Gastroesophageal sphincter (tissue), 3 donors: Measurements from ENCODE around the gene KIAA0825.

Experiments
- EP300 ChIP-seq: sonication (generic); formaldehyde crosslinking; IDR thresholded peaks from one replicate; pipeline ENCODE4 v1.6.1; 2017; ENCODE audit warnings: antibody characterized with exemption, mild to moderate bottlenecking
- TF ChIP-seq, protein P1 (sequence below), 4 experiments: fragments of 200-600 bp in 2 of 4; fragments of 450-650 bp in 2 of 4; sonication (generic) in 1 of 4; IDR thresholded peaks; one replicate each; pipeline ENCODE4 v1.5.1; 2017 to 2019; ENCODE audit warnings: antibody characterized with exemption in 4 of 4, mild to moderate bottlenecking in 2 of 4, moderate library complexity in 2 of 4

DNA sequence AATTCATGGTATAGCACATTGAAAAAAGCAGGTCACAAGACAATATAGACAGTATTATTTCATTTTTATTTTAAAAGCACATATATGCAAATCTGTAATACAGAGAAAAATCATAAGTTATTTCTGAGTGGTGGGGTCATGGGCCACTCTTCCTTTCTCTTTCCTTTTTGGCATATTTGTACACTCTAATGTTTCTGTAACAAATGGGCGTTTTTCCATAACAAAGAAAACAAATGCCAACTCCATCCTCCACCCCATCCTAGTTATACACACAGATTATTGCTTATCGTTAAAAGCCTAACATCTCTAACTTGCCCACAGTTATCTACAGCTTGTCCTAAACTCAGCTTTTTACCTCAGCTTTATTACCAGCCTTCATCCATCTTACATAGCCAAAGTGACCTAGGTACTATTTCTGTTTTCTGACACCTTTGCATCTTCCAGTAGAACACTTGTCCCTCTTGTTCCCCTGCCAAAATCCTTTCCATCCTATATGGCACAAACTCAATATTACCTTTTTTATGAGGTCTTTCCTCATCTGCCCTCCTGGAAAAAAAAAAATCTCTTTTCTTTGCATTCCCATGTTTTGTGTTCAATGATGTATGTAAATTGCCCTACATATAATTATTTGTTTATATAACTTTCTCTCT is 4.1 kb downstream of the KIAA0825 start:
- TF ChIP-seq EP300, result no peak
- TF ChIP-seq, protein P1, sequence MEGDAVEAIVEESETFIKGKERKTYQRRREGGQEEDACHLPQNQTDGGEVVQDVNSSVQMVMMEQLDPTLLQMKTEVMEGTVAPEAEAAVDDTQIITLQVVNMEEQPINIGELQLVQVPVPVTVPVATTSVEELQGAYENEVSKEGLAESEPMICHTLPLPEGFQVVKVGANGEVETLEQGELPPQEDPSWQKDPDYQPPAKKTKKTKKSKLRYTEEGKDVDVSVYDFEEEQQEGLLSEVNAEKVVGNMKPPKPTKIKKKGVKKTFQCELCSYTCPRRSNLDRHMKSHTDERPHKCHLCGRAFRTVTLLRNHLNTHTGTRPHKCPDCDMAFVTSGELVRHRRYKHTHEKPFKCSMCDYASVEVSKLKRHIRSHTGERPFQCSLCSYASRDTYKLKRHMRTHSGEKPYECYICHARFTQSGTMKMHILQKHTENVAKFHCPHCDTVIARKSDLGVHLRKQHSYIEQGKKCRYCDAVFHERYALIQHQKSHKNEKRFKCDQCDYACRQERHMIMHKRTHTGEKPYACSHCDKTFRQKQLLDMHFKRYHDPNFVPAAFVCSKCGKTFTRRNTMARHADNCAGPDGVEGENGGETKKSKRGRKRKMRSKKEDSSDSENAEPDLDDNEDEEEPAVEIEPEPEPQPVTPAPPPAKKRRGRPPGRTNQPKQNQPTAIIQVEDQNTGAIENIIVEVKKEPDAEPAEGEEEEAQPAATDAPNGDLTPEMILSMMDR (IDR thresholded peaks at IDR 0.05), result no peak
